ENCODE results near the gene MOB4. TPM values are rescaled to one million over a fixed set of nuclear protein-coding genes. Genes with fewer than 3 reads are reported as not detected.

Gene MOB4
- total RNA-seq, 4 donors from 2014 or later = 32.0 to 53.9 (median 36.8) TPM

DNA sequence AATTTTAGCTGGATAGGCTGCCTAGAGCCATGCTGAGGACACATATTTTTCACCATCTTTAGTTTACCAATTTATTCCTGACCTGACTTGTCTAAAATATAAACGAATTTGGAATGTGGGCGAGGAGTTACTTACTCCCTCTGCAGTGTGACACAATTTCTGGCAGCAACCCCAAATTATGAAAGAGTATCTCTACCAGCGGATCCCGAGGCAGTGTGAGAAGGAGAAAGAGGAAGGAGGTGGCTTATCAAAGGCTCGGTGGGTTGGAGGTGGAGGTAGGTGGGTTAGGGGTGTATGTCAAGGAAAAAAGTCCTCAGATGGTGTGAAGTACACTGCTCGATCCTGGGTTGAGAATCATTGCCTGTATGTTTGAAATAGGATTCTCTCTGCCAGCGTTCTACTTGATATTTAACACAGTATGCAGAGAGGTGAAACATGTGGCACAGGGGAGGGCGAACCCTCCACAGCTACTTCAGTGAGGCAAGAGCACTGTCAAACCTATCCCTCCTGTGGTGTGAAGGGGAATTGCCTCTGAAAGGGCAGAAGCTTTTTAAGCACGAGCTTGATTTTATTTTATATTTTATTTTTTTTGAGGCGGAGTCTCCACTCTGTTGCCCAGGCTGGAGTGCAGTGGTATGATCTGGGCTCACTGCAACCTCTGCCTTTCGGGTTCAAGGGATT is 83.6 kb downstream of the MOB4 start:
- H3K4me3 ChIP-seq = no peak overlapping the region
- TF ChIP-seq POLR2AphosphoS5 (IDR thresholded peaks at IDR 0.05) (no peak), POLR2A (IDR thresholded peaks at IDR 0.05) (no peak), EP300 (IDR thresholded peaks at IDR 0.05) (no peak)
- TF ChIP-seq, protein P1, sequence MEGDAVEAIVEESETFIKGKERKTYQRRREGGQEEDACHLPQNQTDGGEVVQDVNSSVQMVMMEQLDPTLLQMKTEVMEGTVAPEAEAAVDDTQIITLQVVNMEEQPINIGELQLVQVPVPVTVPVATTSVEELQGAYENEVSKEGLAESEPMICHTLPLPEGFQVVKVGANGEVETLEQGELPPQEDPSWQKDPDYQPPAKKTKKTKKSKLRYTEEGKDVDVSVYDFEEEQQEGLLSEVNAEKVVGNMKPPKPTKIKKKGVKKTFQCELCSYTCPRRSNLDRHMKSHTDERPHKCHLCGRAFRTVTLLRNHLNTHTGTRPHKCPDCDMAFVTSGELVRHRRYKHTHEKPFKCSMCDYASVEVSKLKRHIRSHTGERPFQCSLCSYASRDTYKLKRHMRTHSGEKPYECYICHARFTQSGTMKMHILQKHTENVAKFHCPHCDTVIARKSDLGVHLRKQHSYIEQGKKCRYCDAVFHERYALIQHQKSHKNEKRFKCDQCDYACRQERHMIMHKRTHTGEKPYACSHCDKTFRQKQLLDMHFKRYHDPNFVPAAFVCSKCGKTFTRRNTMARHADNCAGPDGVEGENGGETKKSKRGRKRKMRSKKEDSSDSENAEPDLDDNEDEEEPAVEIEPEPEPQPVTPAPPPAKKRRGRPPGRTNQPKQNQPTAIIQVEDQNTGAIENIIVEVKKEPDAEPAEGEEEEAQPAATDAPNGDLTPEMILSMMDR (IDR thresholded peaks at IDR 0.05) = peak in 2 of 4 experiments; percentile 4 to 29
- H3K4me1 ChIP-seq = no peaks in the 10 kb centered on the region
- no peaks in the 10 kb centered on the region for H3K9me3 ChIP-seq
- 36 to 40% methylated on average over 9 to 10 of the region's 11 CpGs for WGBS, 2 donors (ENCODE audit: low coverage in 1 of 2)
- H3K27ac ChIP-seq = no peak overlapping the region
- peak; percentile 82 for ATAC-seq
- H3K27me3 ChIP-seq = peaks cover 2% of the 10 kb centered on the region
- H3K36me3 ChIP-seq = no peaks in the 10 kb centered on the region

DNA sequence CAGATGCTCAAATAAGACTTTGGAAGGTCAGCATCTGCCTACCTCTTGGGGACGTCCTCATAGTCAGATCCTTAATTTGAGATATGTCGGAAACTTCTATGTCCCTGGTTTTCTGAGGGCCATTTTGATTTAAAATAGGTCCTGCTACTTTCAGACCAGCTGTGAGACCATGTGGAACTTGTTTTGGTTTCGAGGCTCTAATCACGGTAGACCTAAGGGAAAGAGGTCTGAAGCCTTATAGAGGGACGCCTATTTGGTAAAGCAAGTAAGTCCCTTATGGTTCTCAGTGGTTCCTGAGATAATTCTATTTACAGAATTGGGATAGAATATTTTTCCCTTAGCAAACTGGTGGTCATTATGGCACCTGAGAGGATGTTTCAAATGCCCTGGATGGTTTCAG is 84.4 kb downstream of the MOB4 start:
- H3K9me3 ChIP-seq = no peaks in the 10 kb centered on the region
- no peak overlapping the region for H3K4me3 ChIP-seq
- H3K27me3 ChIP-seq = peaks cover 2% of the 10 kb centered on the region
- no peak for ATAC-seq
- no peak overlapping the region for H3K27ac ChIP-seq
- no peaks in the 10 kb centered on the region for H3K4me1 ChIP-seq
- H3K36me3 ChIP-seq = no peaks in the 10 kb centered on the region
- WGBS, 2 donors (ENCODE audit: low coverage in 1 of 2) = 88% methylated on average over 5 of the region's 5 CpGs; no CpG with 5 or more reads in 1 of the 2 donors
- TF ChIP-seq POLR2A (IDR thresholded peaks at IDR 0.05) = no peak
- no peak for TF ChIP-seq EP300 (IDR thresholded peaks at IDR 0.05)
- TF ChIP-seq, protein P1 (IDR thresholded peaks at IDR 0.05) = no peak
- TF ChIP-seq POLR2AphosphoS5 (IDR thresholded peaks at IDR 0.05) = no peak

DNA sequence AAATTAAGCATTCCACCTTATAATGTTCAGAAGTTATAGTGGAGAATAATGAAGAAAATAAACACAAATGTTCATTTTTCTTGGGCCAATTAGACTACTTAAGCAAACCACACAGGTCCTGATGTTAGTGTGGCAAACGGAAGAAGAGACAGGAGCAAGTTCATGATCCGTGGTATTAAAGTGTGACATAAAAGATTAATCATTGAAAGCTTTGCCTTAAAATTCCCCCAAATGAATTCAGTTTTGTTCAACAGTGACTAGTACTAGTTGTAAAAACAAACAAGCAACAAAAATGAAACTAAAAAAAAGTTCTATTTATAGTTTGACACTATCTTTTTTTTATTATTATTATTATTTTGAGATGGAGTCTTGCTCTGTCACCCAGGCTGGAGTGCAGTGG is 85.9 kb downstream of the MOB4 start:
- ATAC-seq = no peak

More for the DNA sequence above, 85.9 kb downstream of the MOB4 start:
- Histone ChIP-seq H3K4me3 (no peak overlapping the region), H3K4me1 (no peaks in the 10 kb centered on the region), H3K27me3 (peaks cover 2% of the 10 kb centered on the region), H3K36me3 (no peaks in the 10 kb centered on the region), H3K27ac (no peak overlapping the region), H3K9me3 (no peaks in the 10 kb centered on the region)
- TF ChIP-seq, protein P1 (IDR thresholded peaks at IDR 0.05) = no peak
- TF ChIP-seq POLR2AphosphoS5 (IDR thresholded peaks at IDR 0.05) (no peak), EP300 (IDR thresholded peaks at IDR 0.05) (no peak), POLR2A (IDR thresholded peaks at IDR 0.05) (no peak)
- WGBS, 2 donors (ENCODE audit: low coverage in 1 of 2) = 75 to 89% methylated on average over 2 of the region's 2 CpGs

Small RNA genes lying within 50 kb of the gene (small RNA-seq; reads per million reads assigned to genes)
- 0 reads per million in 4 donors for gene AC020550.1

Other genes starting within 250 kb of the MOB4 start
- 10 to 100 TPM; 24.4 to 51.8 (median 35.7) TPM for gene ANKRD44, start 205.3 kb upstream of the MOB4 start, total RNA-seq
- gene SF3B1, start 81.0 kb upstream of the MOB4 start, total RNA-seq = 100 to 1,000 TPM; 111 to 309 (median 188) TPM
- gene COQ10B, start 62.5 kb upstream of the MOB4 start, total RNA-seq = 10 to 100 TPM; 36.9 to 66.8 (median 42.2) TPM
- gene HSPD1, start 16.2 kb upstream of the MOB4 start, total RNA-seq = 100 to 1,000 TPM; 120 to 145 (median 144) TPM
- gene HSPE1, start 15.7 kb upstream of the MOB4 start, total RNA-seq = 10 to 100 TPM; 59.3 to 91.3 (median 74.0) TPM
- 1 to 10 TPM; 4.2 to 8.9 (median 7.8) TPM for gene RFTN2, start 159.5 kb downstream of the MOB4 start, total RNA-seq
- gene MARS2, start 189.3 kb downstream of the MOB4 start, total RNA-seq = 1 to 10 TPM; 2.8 to 6.7 (median 4.2) TPM